GM12878 (cell line): Measurements from ENCODE around the gene SH2D2A. TPM values are rescaled to one million over a fixed set of nuclear protein-coding genes. Genes with fewer than 3 reads are reported as not detected.

Experiments used
- ATAC-seq: fragments of 200-7000 bp; cut with Tn5 transposase; 3 replicates; pipeline ENCODE4 v1.9.1; 2020; ENCODE audit warnings: mild to moderate bottlenecking, moderate library complexity
- BruUV-seq: library from RNA; stranded (reverse); fragments of 400-500 nt; replicated peaks from 2 replicates; lab custom pipeline; 2021; lab: Mats Ljungman, UMichigan
- CTCF ChIA-PET: fragments of 300-600 bp; sonication (Branson Sonifier 250); formaldehyde crosslinking; extraction: SDS; loops from one replicate; lab custom pipeline; 2021; ENCODE audit warnings: inconsistent platforms; lab: Yijun Ruan, JAX
- POLR2A ChIA-PET: fragments of 350-600 bp; formaldehyde crosslinking; extraction: SDS; loops from one replicate; lab custom pipeline; 2021; ENCODE audit warnings: inconsistent platforms; lab: Charles Lee
- RAD21 ChIA-PET: fragments of 300-600 bp; sonication (Branson Sonifier 250); formaldehyde crosslinking; loops from one replicate; lab custom pipeline; 2023; ENCODE audit warnings: antibody characterized with exemption; ENCODE audit not compliant: unreplicated experiment; lab: Charles Lee
- SMC1A ChIA-PET: fragments of 300-600 bp; sonication (Branson Sonifier 250); formaldehyde crosslinking; loops from one replicate; lab custom pipeline; 2023; ENCODE audit not compliant: unreplicated experiment, uncharacterized antibody; lab: Charles Lee
- DNase-seq: peaks from one replicate; pipeline ENCODE4 v3.0.0-alpha.2; 2011; ENCODE audit warnings: low read depth, low spot score
- FAIRE-seq: peaks from 3 replicates; lab custom pipeline; 2011; peaks lifted over from hg19 to GRCh38; lab: Jason Lieb, UNC
- H2AFZ ChIP-seq: 2 replicates; pipeline ENCODE4 v1.6.0; 2011; ENCODE audit warnings: low read depth, low read length, control low read depth; ENCODE audit not compliant: control insufficient read depth
- H3K27ac ChIP-seq: 2 replicates; pipeline ENCODE4 v1.5.1; 2011; ENCODE audit warnings: control low read depth; ENCODE audit not compliant: control insufficient read depth, insufficient read depth
- H3K27me3 ChIP-seq, 2 experiments: replicated peaks in 1 of 2; 2 replicates each; pipeline versions ENCODE4 v1.6.0 to v1.6.1; 2011; ENCODE audit warnings: low read length in 1 of 2; ENCODE audit not compliant: control insufficient read depth in 2 of 2, insufficient read depth in 2 of 2
- H3K36me3 ChIP-seq, 2 experiments: 2 replicates each; pipeline ENCODE4 v1.5.1; 2011; ENCODE audit warnings: low read length in 1 of 2; ENCODE audit not compliant: control insufficient read depth in 2 of 2, insufficient read depth in 2 of 2
- H3K4me1 ChIP-seq: 2 replicates; pipeline ENCODE4 v1.6.1; 2011; ENCODE audit warnings: mild to moderate bottlenecking, low read length, moderate library complexity, mixed read lengths; ENCODE audit not compliant: control insufficient read depth, insufficient read depth
- H3K4me2 ChIP-seq: 2 replicates; pipeline ENCODE4 v1.6.0; 2011; ENCODE audit warnings: control low read depth; ENCODE audit not compliant: control insufficient read depth, insufficient read depth
- H3K4me3 ChIP-seq: fragments of 200-600 bp; sonication (generic); 2 replicates; pipeline ENCODE4 v1.5.1; 2016
- H3K79me2 ChIP-seq: 2 replicates; pipeline ENCODE4 v1.6.0; 2011; ENCODE audit warnings: low read length; ENCODE audit not compliant: control insufficient read depth, insufficient read depth
- H3K9ac ChIP-seq: 2 replicates; pipeline ENCODE4 v1.8.0; 2011; ENCODE audit warnings: low read length, control low read depth, mixed read lengths; ENCODE audit not compliant: control insufficient read depth, insufficient read depth
- H3K9me3 ChIP-seq: replicated peaks from 3 replicates; pipeline ENCODE4 v1.5.1; 2011; ENCODE audit warnings: mild to moderate bottlenecking, low read length; ENCODE audit not compliant: control insufficient read depth, insufficient read depth
- H4K20me1 ChIP-seq: 2 replicates; pipeline ENCODE4 v1.6.0; 2011; ENCODE audit not compliant: control insufficient read depth, insufficient read depth
- BACH1 ChIP-seq: fragments of 450-650 bp; IDR thresholded peaks from 2 replicates; pipeline ENCODE4 v1.6.1; 2017; ENCODE audit warnings: mild to moderate bottlenecking, borderline replicate concordance
- IKZF2 ChIP-seq, 2 experiments: fragments of 450-650 bp; IDR thresholded peaks; 2 replicates each; pipeline ENCODE4 v1.6.1; 2017; ENCODE audit warnings: mild to moderate bottlenecking in 2 of 2, moderate library complexity in 2 of 2
- MEF2A ChIP-seq: IDR thresholded peaks from 2 replicates; pipeline ENCODE4 v1.6.1; 2011; ENCODE audit warnings: low read depth, mild to moderate bottlenecking, low read length, moderate library complexity; ENCODE audit not compliant: insufficient read depth
- MTA2 ChIP-seq: fragments of 450-650 bp; IDR thresholded peaks from 2 replicates; pipeline ENCODE4 v1.6.1; 2016; ENCODE audit warnings: low read depth, mild to moderate bottlenecking, moderate library complexity
- RELA ChIP-seq: fragments of 450-650 bp; IDR thresholded peaks from 2 replicates; pipeline ENCODE4 v1.8.0; 2014; ENCODE audit warnings: borderline replicate concordance; ENCODE audit not compliant: partially characterized antibody
- REST ChIP-seq: IDR thresholded peaks from 2 replicates; pipeline ENCODE4 v1.6.1; 2012; ENCODE audit warnings: mild to moderate bottlenecking, low read depth, low read length
- RFX5 ChIP-seq: IDR thresholded peaks from 2 replicates; pipeline ENCODE4 v1.6.1; 2011; ENCODE audit warnings: low read depth, low read length, improper control_type of control experiment
- YBX1 ChIP-seq: fragments of 450-650 bp; IDR thresholded peaks from 2 replicates; pipeline ENCODE4 v1.6.1; 2016; ENCODE audit warnings: antibody characterized with exemption
- WGBS: methylation state at CpG from one replicate; pipeline ENCODE4 v1.1.6; 2016; ENCODE audit warnings: low lambda C conversion rate; ENCODE audit not compliant: insufficient replicate concordance, insufficient coverage; ENCODE audit errors: missing lambda C conversion rate; 5-methylcytosine and 5-hydroxymethylcytosine counted together
- in situ Hi-C: fragments of 300-500 bp; cut with MboI; formaldehyde crosslinking; loops from 9 replicates; pipeline ENCODE4 v1.14.3; 2018; ENCODE audit warnings: mixed read lengths
- intact Hi-C: fragments of 100-400 bp; cut with micrococcal nuclease; formaldehyde crosslinking; loops from one replicate; pipeline ENCODE4 v1.14.2; 2022; ENCODE audit not compliant: unreplicated experiment
- polyA plus RNA-seq, 11 experiments: library from polyadenylated mRNA; depleted of rRNA in 4 of 11; unstranded in 6 of 11; stranded (reverse) in 5 of 11; fragments of >200 nt; fragmentation: Nextera tagmentation in 4 of 11; fragmentation: Illumina TruSeq in 1 of 11; extraction: Ambion mirVana in 4 of 11; extraction: Trizol in 1 of 11; gene quantifications; 1 replicate in 1 of 11; 2 replicates in 10 of 11; pipeline versions ENCODE4 v1.2.1 to v1.2.3, GENCODE V29; 2011 to 2016; ENCODE audit warnings: inconsistent platforms in 2 of 11, missing spikeins in 2 of 11, low read depth in 1 of 11
- total RNA-seq, 4 experiments: library from RNA; depleted of rRNA in 3 of 4; stranded (reverse); fragments of >200 nt in 3 of 4; fragmentation: Illumina TruSeq in 1 of 4; extraction: Trizol in 1 of 4; gene quantifications; 2 replicates each; pipeline versions ENCODE4 v1.2.1 to v1.2.3, GENCODE V29; 2013 to 2021

SH2D2A gene
- total and polyA plus RNA-seq, 10 of the 15 experiments (the other 5 are each of a cell fraction or from before 2014, with no cell fraction given) = 0.72 to 15.9 (median 7.0) TPM

- no peak for TF ChIP-seq MEF2A
- no peak for TF ChIP-seq IKZF2 (IDR thresholded peaks at IDR 0.05)
- no peak for TF ChIP-seq RELA
- no peak for TF ChIP-seq MTA2
- TF ChIP-seq YBX1 = no peak
- TF ChIP-seq RFX5 = no peak
Observed at GRCh38 chr1:156842618-156843300, 26.1 kb upstream of the SH2D2A start (continued).

- intact Hi-C loops = no loop called here
Observed at GRCh38 chr1:156841295-156841855, 24.7 kb upstream of the SH2D2A start.

More at GRCh38 chr1:156841295-156841855, 24.7 kb upstream of the SH2D2A start:
- no peak overlapping the region for H3K4me2 ChIP-seq
- RAD21 ChIA-PET = interaction anchor here (1.4 kb wide), 2 partner anchors 19 to 43 kb away, joined by 4 to 7 read pairs; partner anchors contain the start of gene NTRK1
- no peaks in the 10 kb centered on the region for H3K9me3 ChIP-seq
- no peak for DNase-seq
- POLR2A ChIA-PET = interaction anchor here (0.7 to 1.0 kb wide), 2 partner anchors 47 to 100 kb away, joined by 3 read pairs; no protein-coding TSS in a partner anchor
- CTCF ChIA-PET = interaction anchor here (0.7 to 6.9 kb wide), 4 partner anchors 18 to 151 kb away, joined by 3 to 248 read pairs (median 3); partner anchors contain the start of genes INSRR and NTRK1
- FAIRE-seq = no peak
- TF ChIP-seq BACH1 = no peak
- TF ChIP-seq REST = peak; percentile 62; the same call in 1 of the 2 replicates
- no peak overlapping the region for H3K9ac ChIP-seq
- BruUV-seq = no TSS peak
- peaks cover 0 to 3% of the 10 kb centered on the region in 2 experiments; a peak in 3 of 4 replicates for H3K27me3 ChIP-seq
- no peaks in the 10 kb centered on the region for H3K36me3 ChIP-seq
- H2AFZ ChIP-seq = no peak overlapping the region
- SMC1A ChIA-PET = interaction anchor here (0.5 to 6.8 kb wide), 2 partner anchors 17 to 238 kb away, joined by 3 to 123 read pairs; partner anchors contain the start of genes INSRR and NTRK1
- WGBS = 34% methylated on average over 15 of the region's 16 CpGs
- 0 out of 2 replicates have a peak, but pooled peaks cover 2% of the 10 kb centered on the region for H4K20me1 ChIP-seq
- peaks cover 13% of the 10 kb centered on the region for H3K4me1 ChIP-seq
- no peak overlapping the region for H3K4me3 ChIP-seq
- H3K27ac ChIP-seq = no peak overlapping the region
- in situ Hi-C loops = no loop called here
- ATAC-seq = no peak
- no peaks in the 10 kb centered on the region for H3K79me2 ChIP-seq
